Activated CD8-positive, alpha-beta memory T cell treated with anti-CD3 and anti-CD28 coated beads, Interleukin-2, amount 50 U/mL, for 4 hours (primary cell): ENCODE measurements around the gene CFD.
"Not testable (repeated sequence)": the region's sequence is repeated elsewhere in the genome, so short reads cannot be mapped to it uniquely, and the experiment has no call there.

Experiments
- DNase-seq: peaks from one replicate; pipeline ENCODE4 v3.0.0-alpha.2; 2020

The CFD gene

GRCh38 chr19:858868-859843, at the start of gene CFD:
Gene CFD (plus strand): TSS chr19:859664. CDS start chr19:859690, 26 bp downstream.
- DNase-seq: no peak

GRCh38 chr19:810077-810855, 49.2 kb upstream of the CFD start:
- DNase-seq: no peak

GRCh38 chr19:810883-811489, 48.5 kb upstream of the CFD start:
- no peak for DNase-seq

- DNase-seq: no peak
Observed at GRCh38 chr19:811506-812048, 47.9 kb upstream of the CFD start.

GRCh38 chr19:812049-812746, 47.3 kb upstream of the CFD start:
- DNase-seq: no peak

GRCh38 chr19:812747-813218, 46.7 kb upstream of the CFD start:
- no peak for DNase-seq

- no peak for DNase-seq
Observed at GRCh38 chr19:813219-814151, 46.0 kb upstream of the CFD start.

- no peak for DNase-seq
Observed at GRCh38 chr19:814152-815078, 45.0 kb upstream of the CFD start.

- no peak for DNase-seq
Observed at GRCh38 chr19:815079-815774, 44.2 kb upstream of the CFD start.

- no peak for DNase-seq
Observed at GRCh38 chr19:815775-816499, 43.5 kb upstream of the CFD start.

GRCh38 chr19:816500-816857, 43.0 kb upstream of the CFD start:
- DNase-seq: no peak

- not testable (repeated sequence) for DNase-seq
Observed at GRCh38 chr19:820212-820611, 39.3 kb upstream of the CFD start.

GRCh38 chr19:821231-821824, 38.1 kb upstream of the CFD start:
- DNase-seq: no peak

GRCh38 chr19:821825-822503, 37.5 kb upstream of the CFD start, which contains the start of gene PLPPR3:
Gene PLPPR3 (minus strand): TSS chr19:821955. CDS start chr19:821559, 396 bp downstream.
- no peak for DNase-seq

- DNase-seq: no peak
Observed at GRCh38 chr19:823565-824121, 35.8 kb upstream of the CFD start.

- DNase-seq: no peak
Observed at GRCh38 chr19:824885-825284, 34.6 kb upstream of the CFD start.
